ENCODE measurements around the gene EFCAB6.

EFCAB6 gene

DNA sequence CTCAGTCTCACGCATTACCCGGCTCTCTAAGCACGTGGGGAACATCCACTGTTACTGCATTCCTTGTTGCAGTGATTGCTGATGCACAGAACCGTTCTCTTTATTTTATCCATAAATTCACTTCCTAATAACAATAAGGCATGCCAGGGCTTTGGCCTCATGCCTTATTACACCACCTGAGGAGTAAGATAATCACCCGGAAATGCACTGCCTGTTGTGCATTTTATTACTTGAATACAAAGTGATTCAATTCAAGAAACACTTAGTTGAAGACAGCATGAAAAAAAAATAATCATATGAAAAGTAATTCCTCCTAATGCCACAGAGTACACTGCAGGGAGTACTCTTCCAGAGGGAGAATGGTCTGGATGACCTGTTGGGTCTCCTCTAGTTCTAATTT, 19.2 kb downstream of the EFCAB6 start:
- DNase-seq (ENCODE audit: low read depth) = no peak
- TF ChIP-seq, protein P1, sequence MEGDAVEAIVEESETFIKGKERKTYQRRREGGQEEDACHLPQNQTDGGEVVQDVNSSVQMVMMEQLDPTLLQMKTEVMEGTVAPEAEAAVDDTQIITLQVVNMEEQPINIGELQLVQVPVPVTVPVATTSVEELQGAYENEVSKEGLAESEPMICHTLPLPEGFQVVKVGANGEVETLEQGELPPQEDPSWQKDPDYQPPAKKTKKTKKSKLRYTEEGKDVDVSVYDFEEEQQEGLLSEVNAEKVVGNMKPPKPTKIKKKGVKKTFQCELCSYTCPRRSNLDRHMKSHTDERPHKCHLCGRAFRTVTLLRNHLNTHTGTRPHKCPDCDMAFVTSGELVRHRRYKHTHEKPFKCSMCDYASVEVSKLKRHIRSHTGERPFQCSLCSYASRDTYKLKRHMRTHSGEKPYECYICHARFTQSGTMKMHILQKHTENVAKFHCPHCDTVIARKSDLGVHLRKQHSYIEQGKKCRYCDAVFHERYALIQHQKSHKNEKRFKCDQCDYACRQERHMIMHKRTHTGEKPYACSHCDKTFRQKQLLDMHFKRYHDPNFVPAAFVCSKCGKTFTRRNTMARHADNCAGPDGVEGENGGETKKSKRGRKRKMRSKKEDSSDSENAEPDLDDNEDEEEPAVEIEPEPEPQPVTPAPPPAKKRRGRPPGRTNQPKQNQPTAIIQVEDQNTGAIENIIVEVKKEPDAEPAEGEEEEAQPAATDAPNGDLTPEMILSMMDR (conservative IDR thresholded peaks at IDR 0.05; ENCODE audit: low read depth, low read length) = no peak
- H3K4me3 ChIP-seq (ENCODE audit: low read depth, low read length) = no peak overlapping the region

DNA sequence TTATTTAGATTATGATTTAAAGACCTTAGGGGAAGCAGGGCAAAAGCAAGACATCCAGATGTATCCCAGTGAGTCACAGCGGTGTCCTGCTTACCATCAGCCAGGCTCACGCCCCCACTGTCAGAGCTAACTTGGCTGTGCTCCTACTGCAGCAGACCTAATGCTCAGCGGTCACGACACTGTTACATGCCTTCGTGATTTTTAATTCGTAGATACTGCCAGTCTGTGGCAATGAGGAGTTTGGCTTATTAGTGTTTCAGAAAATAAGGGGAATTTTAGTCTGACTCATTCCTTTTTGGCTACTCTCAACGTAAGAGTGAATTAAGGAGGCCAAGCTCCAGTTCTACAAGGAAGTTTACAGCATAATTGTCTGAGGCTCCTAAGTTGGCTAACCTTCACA, 22.7 kb downstream of the EFCAB6 start:
- peak; percentile 44 for DNase-seq (ENCODE audit: low read depth)
- TF ChIP-seq, protein P1 (conservative IDR thresholded peaks at IDR 0.05; ENCODE audit: low read depth, low read length) = no peak
- no peak overlapping the region for H3K4me3 ChIP-seq (ENCODE audit: low read depth, low read length)

DNA sequence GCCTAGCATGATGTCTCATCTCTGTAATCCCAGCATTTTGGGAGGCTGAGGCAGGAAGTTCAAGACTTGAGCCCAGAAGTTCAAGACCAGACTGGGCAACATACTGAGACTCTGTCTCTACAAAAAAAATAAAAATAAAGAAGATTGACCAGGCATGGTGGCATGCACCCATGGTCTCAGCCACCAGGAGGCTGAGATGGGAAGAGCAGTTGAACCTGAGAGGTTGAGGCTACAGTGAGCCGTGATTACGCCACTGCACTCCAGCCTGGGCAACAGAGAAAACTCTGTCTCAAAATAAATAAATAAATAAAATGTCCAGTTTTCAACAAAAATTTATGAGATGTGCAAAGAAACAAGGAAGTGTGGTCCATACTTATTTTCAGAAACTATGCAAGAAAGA, 28.3 kb downstream of the EFCAB6 start:
- H3K4me3 ChIP-seq (ENCODE audit: low read depth, low read length) = no peak overlapping the region
- TF ChIP-seq, protein P1 (conservative IDR thresholded peaks at IDR 0.05; ENCODE audit: low read depth, low read length) = peak; percentile 36
- DNase-seq (ENCODE audit: low read depth) = peak; percentile 8

DNA sequence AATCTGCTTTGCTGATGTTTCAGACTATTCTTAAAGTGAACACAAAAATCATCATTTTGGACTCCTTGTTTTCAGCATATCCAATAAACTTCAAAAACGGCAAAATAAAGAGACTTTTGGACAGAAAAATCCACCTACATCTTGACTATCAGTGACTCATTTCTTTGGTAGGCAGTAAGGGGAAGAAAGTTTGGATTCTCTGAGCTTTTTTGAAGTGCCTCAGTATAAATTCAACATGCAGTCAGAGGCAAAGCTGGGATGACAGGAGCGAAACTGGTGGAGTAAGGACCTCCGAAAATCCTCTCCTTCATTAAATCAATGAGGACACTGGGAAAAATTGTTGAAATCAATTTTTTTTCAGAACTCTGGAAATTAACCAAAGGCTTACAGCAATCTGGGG, 29.7 kb downstream of the EFCAB6 start:
- no peak for DNase-seq (ENCODE audit: low read depth)
- TF ChIP-seq, protein P1 (conservative IDR thresholded peaks at IDR 0.05; ENCODE audit: low read depth, low read length) = no peak
- no peak overlapping the region for H3K4me3 ChIP-seq (ENCODE audit: low read depth, low read length)

DNA sequence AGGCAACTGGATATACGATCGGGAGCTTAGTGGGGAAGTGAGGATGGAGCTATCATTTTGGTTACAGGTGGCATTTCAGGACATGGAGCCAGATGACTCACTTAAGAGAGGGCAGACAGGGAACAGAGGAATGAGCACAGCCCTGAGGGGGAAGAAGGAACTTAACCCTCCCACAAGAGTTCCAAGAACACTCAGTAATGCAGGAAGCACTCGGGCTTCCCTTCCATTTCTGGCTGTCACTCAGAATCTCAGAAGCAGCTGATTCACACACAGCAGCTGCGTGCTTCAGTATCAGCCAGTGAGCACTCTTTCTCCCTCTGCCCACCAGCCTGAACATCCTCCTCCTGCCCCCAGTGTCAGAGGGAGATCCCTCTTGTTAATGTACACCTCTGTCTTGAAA, 34.8 kb downstream of the EFCAB6 start:
- DNase-seq (ENCODE audit: low read depth) = peak; percentile 27
- no peak overlapping the region for H3K4me3 ChIP-seq (ENCODE audit: low read depth, low read length)
- TF ChIP-seq, protein P1 (conservative IDR thresholded peaks at IDR 0.05; ENCODE audit: low read depth, low read length) = no peak

DNA sequence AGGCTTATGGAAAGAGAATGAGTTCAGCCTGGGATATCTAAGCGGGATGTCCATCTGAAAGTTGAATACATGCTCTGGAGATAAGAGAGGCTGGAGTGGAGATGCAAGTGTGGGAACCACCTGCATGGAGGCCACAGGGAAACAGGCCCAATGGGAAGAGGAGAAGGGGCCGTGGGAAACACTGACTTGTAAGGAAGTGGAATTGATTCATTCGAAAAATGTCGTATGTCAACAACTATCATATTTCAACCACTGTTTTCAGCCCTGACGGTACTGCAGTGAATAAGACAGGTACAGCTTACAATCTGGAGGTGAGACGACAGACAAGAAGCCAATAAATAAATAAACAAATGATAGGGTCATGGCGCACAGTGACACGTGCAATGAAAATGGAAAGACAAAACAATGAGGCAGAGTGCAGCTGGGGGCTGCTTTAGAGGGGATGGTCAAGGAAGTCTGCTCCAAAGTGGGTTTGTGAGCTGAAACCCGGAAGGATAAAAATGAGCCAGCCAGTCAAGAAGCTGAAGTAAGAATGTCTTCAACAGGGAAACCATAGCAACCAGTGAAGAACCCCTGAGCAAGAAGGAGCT, 35.9 kb downstream of the EFCAB6 start:
- H3K4me3 ChIP-seq (ENCODE audit: low read depth, low read length) = no peak overlapping the region
- TF ChIP-seq, protein P1 (conservative IDR thresholded peaks at IDR 0.05; ENCODE audit: low read depth, low read length) = no peak
- DNase-seq (ENCODE audit: low read depth) = no peak

DNA sequence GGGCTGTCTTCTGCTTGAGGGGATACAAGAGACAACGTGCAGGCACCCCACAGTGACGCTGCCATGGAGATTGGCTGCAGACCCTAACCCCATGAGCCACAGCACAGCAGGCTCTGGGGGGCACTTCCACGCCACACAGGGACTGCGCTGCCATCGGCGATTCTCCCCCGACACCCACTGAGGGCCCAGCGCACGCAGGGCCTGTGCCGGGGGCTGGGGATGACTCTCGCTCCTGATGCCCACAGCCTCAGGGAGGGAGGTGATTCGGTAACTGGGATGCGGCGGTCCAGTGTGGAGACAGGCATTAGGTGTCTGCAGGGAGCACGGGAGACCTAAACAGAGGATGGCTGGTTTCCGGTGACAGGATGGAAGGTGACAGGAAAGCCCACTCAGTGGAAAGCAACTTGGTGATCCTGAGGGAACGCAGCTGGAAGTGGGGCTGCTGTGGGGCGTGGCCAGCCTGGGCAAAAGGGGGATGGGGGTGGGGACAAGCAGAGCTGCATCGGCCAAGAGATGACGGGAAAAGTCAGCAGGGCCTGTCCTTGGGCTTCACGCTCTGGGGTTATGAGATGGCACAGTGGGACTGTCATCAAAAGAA, 37.7 kb downstream of the EFCAB6 start:
- no peak for DNase-seq (ENCODE audit: low read depth)
- no peak overlapping the region for H3K4me3 ChIP-seq (ENCODE audit: low read depth, low read length)
- TF ChIP-seq, protein P1 (conservative IDR thresholded peaks at IDR 0.05; ENCODE audit: low read depth, low read length) = no peak
